K562 (cell line): ENCODE measurements around the gene WNT7B. TPM values are rescaled to one million over a fixed set of nuclear protein-coding genes. Genes with fewer than 3 reads are reported as not detected.

ENCODE experiments used
- ATAC-seq: fragments of 200-7000 bp; cut with Tn5 transposase; 3 replicates; pipeline ENCODE4 v1.9.1; 2020; ENCODE audit warnings: moderate library complexity
- BruUV-seq: library from RNA; stranded (reverse); fragments of 400-500 nt; replicated peaks from 2 replicates; lab custom pipeline; 2021; lab: Mats Ljungman, UMichigan
- CTCF ChIA-PET: fragments of 300-600 bp; formaldehyde crosslinking; extraction: SDS; loops from one replicate; lab custom pipeline; 2021; ENCODE audit warnings: low intra/inter-chr PET ratio; lab: Yijun Ruan, JAX
- POLR2A ChIA-PET: fragments of 300-600, 350-650 bp; sonication (Branson Sonifier 250); formaldehyde crosslinking; extraction: SDS; loops from one replicate; lab custom pipeline; 2021; ENCODE audit warnings: antibody characterized with exemption, inconsistent platforms; lab: Yijun Ruan, JAX
- DNase-seq, 4 experiments: peaks; one replicate each; pipeline versions ENCODE4 v3.0.0 to v3.0.0-alpha.2; 2011 to 2018; ENCODE audit warnings: low spot score in 3 of 4, mixed read lengths in 3 of 4; ENCODE audit errors: extremely low read depth in 1 of 4
- FAIRE-seq: peaks from 2 replicates; lab custom pipeline; 2011; peaks lifted over from hg19 to GRCh38; lab: Jason Lieb, UNC
- H2AFZ ChIP-seq: 2 replicates; pipeline ENCODE4 v1.6.0; 2011; ENCODE audit warnings: low read depth, low read length, control low read depth, inconsistent platforms
- H3K27ac ChIP-seq: fragments of 200-600 bp; 3 replicates; pipeline ENCODE4 v1.8.0; 2011; ENCODE audit warnings: low read depth, mild to moderate bottlenecking, control low read depth, inconsistent platforms, low read length, moderate library complexity, mixed read lengths; ENCODE audit errors: extremely low read depth
- H3K27me3 ChIP-seq, 2 experiments: fragments of 300-600 bp in 1 of 2; 2 replicates in 1 of 2; 3 replicates in 1 of 2; pipeline versions ENCODE4 v1.6.0 to v1.8.0; 2011; ENCODE audit warnings: inconsistent platforms in 2 of 2, low read length in 2 of 2, mild to moderate bottlenecking in 1 of 2, mixed read lengths in 1 of 2, moderate library complexity in 1 of 2; ENCODE audit not compliant: control insufficient read depth in 2 of 2, insufficient read depth in 2 of 2
- H3K36me3 ChIP-seq: fragments of 300-600 bp; 3 replicates; pipeline ENCODE4 v1.8.0; 2011; ENCODE audit warnings: mild to moderate bottlenecking, low read length, inconsistent platforms; ENCODE audit not compliant: control insufficient read depth, insufficient read depth
- H3K4me1 ChIP-seq, 2 experiments: fragments of 200-600 bp in 1 of 2; replicated peaks in 1 of 2; 2 replicates in 1 of 2; 3 replicates in 1 of 2; pipeline versions ENCODE4 v1.5.1 to v1.8.0; 2011; ENCODE audit warnings: inconsistent platforms in 2 of 2, low read length in 2 of 2, mild to moderate bottlenecking in 1 of 2, mixed read lengths in 1 of 2, moderate library complexity in 1 of 2; ENCODE audit not compliant: control insufficient read depth in 2 of 2, insufficient read depth in 2 of 2
- H3K4me2 ChIP-seq: 2 replicates; pipeline ENCODE4 v1.6.1; 2011; ENCODE audit warnings: low read length, control low read depth, inconsistent platforms, mixed read lengths; ENCODE audit not compliant: insufficient read depth
- H3K4me3 ChIP-seq: fragments of 200-600 bp; sonication (generic), shearing (Covaris generic); 2 replicates; pipeline ENCODE4 v1.5.1; 2016; ENCODE audit warnings: control low read depth, inconsistent platforms
- H3K79me2 ChIP-seq: fragments of 200-600 bp; 3 replicates; pipeline ENCODE4 v1.8.0; 2011; ENCODE audit warnings: low read length, inconsistent platforms; ENCODE audit not compliant: control insufficient read depth, insufficient read depth
- H3K9ac ChIP-seq, 2 experiments: 2 replicates each; pipeline versions ENCODE4 v1.6.0 to v1.6.1; 2011; ENCODE audit warnings: low read depth in 2 of 2, low read length in 2 of 2, control low read depth in 1 of 2, inconsistent platforms in 1 of 2, mild to moderate bottlenecking in 1 of 2, mixed read lengths in 1 of 2; ENCODE audit not compliant: insufficient read depth in 1 of 2
- H3K9me1 ChIP-seq: one replicate; pipeline ENCODE4 v1.6.0; 2011; ENCODE audit warnings: inconsistent platforms, mild to moderate bottlenecking, low read length, moderate library complexity; ENCODE audit not compliant: control insufficient read depth, insufficient read depth
- H3K9me3 ChIP-seq: replicated peaks from 2 replicates; pipeline ENCODE4 v1.5.1; 2011; ENCODE audit warnings: low read depth, low read length, inconsistent platforms; ENCODE audit not compliant: control insufficient read depth, insufficient read depth
- H4K20me1 ChIP-seq: replicated peaks from 2 replicates; pipeline ENCODE4 v1.6.1; 2011; ENCODE audit warnings: low read length, inconsistent platforms, mixed read lengths; ENCODE audit not compliant: control insufficient read depth, insufficient read depth
- ADNP ChIP-seq: fragments of 200-800 bp; sonication (Bioruptor generic); IDR thresholded peaks from 2 replicates; pipeline ENCODE4 v1.6.1; 2016; ENCODE audit warnings: missing genetic modification characterization, missing compliant biosample characterization
- BCOR ChIP-seq: fragments of 450-650 bp; IDR thresholded peaks from 2 replicates; pipeline ENCODE4 v1.6.1; 2016
- DDX20 ChIP-seq: fragments of 450-650 bp; IDR thresholded peaks from 2 replicates; pipeline ENCODE4 v1.6.1; 2016; ENCODE audit warnings: missing genetic modification characterization, low read depth, mild to moderate bottlenecking, missing compliant biosample characterization, moderate library complexity
- MEF2A ChIP-seq: IDR thresholded peaks from 2 replicates; pipeline ENCODE4 v1.6.1; 2011; ENCODE audit warnings: low read depth, mild to moderate bottlenecking, low read length, moderate library complexity; ENCODE audit not compliant: control insufficient read depth
- MTA1 ChIP-seq: fragments of 450-650 bp; IDR thresholded peaks from 2 replicates; pipeline ENCODE4 v1.6.1; 2017; ENCODE audit warnings: borderline replicate concordance
- POLR2H ChIP-seq: IDR thresholded peaks from 2 replicates; pipeline ENCODE4 v1.6.1; 2016; ENCODE audit warnings: missing genetic modification characterization, low read depth, mild to moderate bottlenecking, control low read depth, missing compliant biosample characterization, moderate library complexity
- PTRF ChIP-seq: fragments of 450-650 bp; IDR thresholded peaks from 2 replicates; pipeline ENCODE4 v1.6.1; 2016; ENCODE audit warnings: mild to moderate bottlenecking, missing genetic modification characterization, missing compliant biosample characterization
- RNF219 ChIP-seq: fragments of 250-450 bp; sonication (Bioruptor Pico); IDR thresholded peaks from 2 replicates; pipeline ENCODE4 v1.5.0; 2022; ENCODE audit warnings: mild to moderate bottlenecking
- SMARCA5 ChIP-seq: fragments of 450-650 bp; IDR thresholded peaks from 2 replicates; pipeline ENCODE4 v1.6.1; 2016
- ZFP36 ChIP-seq: fragments of 150-350 bp; IDR thresholded peaks from 2 replicates; pipeline ENCODE4 v1.6.1; 2018; ENCODE audit warnings: low read length, low read depth; ENCODE audit not compliant: partially characterized antibody
- ZNF121 ChIP-seq: sonication (generic); formaldehyde crosslinking; conservative IDR thresholded peaks from 2 replicates; pipeline ENCODE4 v1.8.0; 2022; ENCODE audit warnings: missing genetic modification reagents
- WGBS: fragments of 100-300 bp; shearing (Covaris generic); methylation state at CpG from one replicate; pipeline ENCODE4 v1.1.6; 2016; ENCODE audit warnings: low coverage, mixed read lengths; ENCODE audit not compliant: insufficient coverage; ENCODE audit errors: missing lambda C conversion rate; 5-methylcytosine and 5-hydroxymethylcytosine counted together
- in situ Hi-C: fragments of 300-500 bp; cut with MboI; formaldehyde crosslinking; loops from 4 replicates; pipeline ENCODE4 v1.15.0; 2018; ENCODE audit warnings: inconsistent platforms, mixed read lengths
- intact Hi-C: fragments of 100-400 bp; cut with micrococcal nuclease; formaldehyde crosslinking; loops from 2 replicates; pipeline ENCODE4 v1.14.2; 2022
- polyA plus RNA-seq, 8 experiments: library from polyadenylated mRNA; depleted of rRNA in 4 of 8; stranded (reverse) in 5 of 8; unstranded in 3 of 8; fragments of >200 nt; fragmentation: Nextera tagmentation in 2 of 8; fragmentation: Illumina TruSeq in 1 of 8; extraction: Ambion mirVana in 2 of 8; extraction: Trizol in 1 of 8; gene quantifications; 2 replicates each; pipeline versions ENCODE4 v1.2.1 to v1.2.3, GENCODE V29; 2011 to 2014; ENCODE audit warnings: inconsistent platforms in 1 of 8, missing spikeins in 1 of 8
- total RNA-seq, 7 experiments: library from RNA; depleted of rRNA in 6 of 7; stranded (reverse); fragments of >200 nt in 6 of 7; fragmentation: Illumina TruSeq in 2 of 7; extraction: Trizol in 2 of 7; gene quantifications; 2 replicates each; pipeline versions ENCODE4 v1.2.1 to v1.2.3, GENCODE V29; 2011 to 2021; ENCODE audit warnings: low replicate concordance in 1 of 7
- TF ChIP-seq, protein P1 (sequence below): fragments of 200-400 bp; formaldehyde crosslinking; IDR thresholded peaks from 2 replicates; pipeline ENCODE4 v1.6.1; 2017; ENCODE audit warnings: mild to moderate bottlenecking, low read depth, low read length, moderate library complexity
- TF ChIP-seq, protein P2 (sequence below): fragments of 250-450 bp; sonication (Bioruptor Pico); IDR thresholded peaks from 2 replicates; pipeline ENCODE4 v1.5.0; 2021; ENCODE audit warnings: mild to moderate bottlenecking, moderate library complexity

WNT7B gene
- total and polyA plus RNA-seq, 9 of the 15 experiments (the other 6 are each of a cell fraction or from before 2014, with no cell fraction given) = not detected

GRCh38 chr22:46003271-46004091 lies 26.5 kb upstream of the WNT7B start:
- no peak for FAIRE-seq
- WGBS = 23% methylated on average over 12 of the region's 24 CpGs
- H3K36me3 ChIP-seq = no peaks in the 10 kb centered on the region
- H3K27me3 ChIP-seq = peaks cover 0 to 18% of the 10 kb centered on the region in 2 experiments; a peak in 1 of 5 replicates
- peaks cover 0 to 48% of the 10 kb centered on the region in 2 experiments; a peak in 2 of 5 replicates for H3K4me1 ChIP-seq
- no peaks in the 10 kb centered on the region for H4K20me1 ChIP-seq
- H3K4me2 ChIP-seq = no peak overlapping the region
- H3K9me1 ChIP-seq = no peaks in the 10 kb centered on the region
- ChIA-PET POLR2A (interaction anchor here (0.6 kb wide), 1 partner anchor 44 kb away, joined by 3 read pairs; no protein-coding TSS in a partner anchor), CTCF (interaction anchor here (5.4 kb wide), 1 partner anchor 113 kb away, joined by 57 read pairs; no protein-coding TSS in a partner anchor)
- no peak overlapping the region for H2AFZ ChIP-seq
- DNase-seq = no peak
- no TSS peak for BruUV-seq
- no peaks in the 10 kb centered on the region for H3K79me2 ChIP-seq
- H3K9ac ChIP-seq = no peak overlapping the region; a peak in 1 of 4 replicates
- in situ Hi-C loops (loop anchor here (25.0 kb wide), 1 partner anchor 309 kb away; no protein-coding TSS in a partner anchor), intact Hi-C loops (no loop called here)
- no peak overlapping the region for H3K4me3 ChIP-seq
- H3K27ac ChIP-seq = no peak overlapping the region
- no peak for ATAC-seq
- no peaks in the 10 kb centered on the region for H3K9me3 ChIP-seq
- TF ChIP-seq, protein P1, sequence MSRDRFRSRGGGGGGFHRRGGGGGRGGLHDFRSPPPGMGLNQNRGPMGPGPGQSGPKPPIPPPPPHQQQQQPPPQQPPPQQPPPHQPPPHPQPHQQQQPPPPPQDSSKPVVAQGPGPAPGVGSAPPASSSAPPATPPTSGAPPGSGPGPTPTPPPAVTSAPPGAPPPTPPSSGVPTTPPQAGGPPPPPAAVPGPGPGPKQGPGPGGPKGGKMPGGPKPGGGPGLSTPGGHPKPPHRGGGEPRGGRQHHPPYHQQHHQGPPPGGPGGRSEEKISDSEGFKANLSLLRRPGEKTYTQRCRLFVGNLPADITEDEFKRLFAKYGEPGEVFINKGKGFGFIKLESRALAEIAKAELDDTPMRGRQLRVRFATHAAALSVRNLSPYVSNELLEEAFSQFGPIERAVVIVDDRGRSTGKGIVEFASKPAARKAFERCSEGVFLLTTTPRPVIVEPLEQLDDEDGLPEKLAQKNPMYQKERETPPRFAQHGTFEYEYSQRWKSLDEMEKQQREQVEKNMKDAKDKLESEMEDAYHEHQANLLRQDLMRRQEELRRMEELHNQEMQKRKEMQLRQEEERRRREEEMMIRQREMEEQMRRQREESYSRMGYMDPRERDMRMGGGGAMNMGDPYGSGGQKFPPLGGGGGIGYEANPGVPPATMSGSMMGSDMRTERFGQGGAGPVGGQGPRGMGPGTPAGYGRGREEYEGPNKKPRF = no peak
- TF ChIP-seq ADNP (no peak), BCOR (peak; percentile 73; the same call in 1 of the 2 replicates), ZFP36 (peak; percentile 64), MTA1 (no peak), DDX20 (tag) (no peak), ZNF121 (CRISPR knock-in tag) (no peak), POLR2H (no peak), RNF219 (CRISPR knock-in tag) (no peak), PTRF (tag) (no peak), MEF2A (no peak), SMARCA5 (0 out of 2 replicates have a peak, but pooled peaks have one; percentile 17)
- TF ChIP-seq, protein P2, sequence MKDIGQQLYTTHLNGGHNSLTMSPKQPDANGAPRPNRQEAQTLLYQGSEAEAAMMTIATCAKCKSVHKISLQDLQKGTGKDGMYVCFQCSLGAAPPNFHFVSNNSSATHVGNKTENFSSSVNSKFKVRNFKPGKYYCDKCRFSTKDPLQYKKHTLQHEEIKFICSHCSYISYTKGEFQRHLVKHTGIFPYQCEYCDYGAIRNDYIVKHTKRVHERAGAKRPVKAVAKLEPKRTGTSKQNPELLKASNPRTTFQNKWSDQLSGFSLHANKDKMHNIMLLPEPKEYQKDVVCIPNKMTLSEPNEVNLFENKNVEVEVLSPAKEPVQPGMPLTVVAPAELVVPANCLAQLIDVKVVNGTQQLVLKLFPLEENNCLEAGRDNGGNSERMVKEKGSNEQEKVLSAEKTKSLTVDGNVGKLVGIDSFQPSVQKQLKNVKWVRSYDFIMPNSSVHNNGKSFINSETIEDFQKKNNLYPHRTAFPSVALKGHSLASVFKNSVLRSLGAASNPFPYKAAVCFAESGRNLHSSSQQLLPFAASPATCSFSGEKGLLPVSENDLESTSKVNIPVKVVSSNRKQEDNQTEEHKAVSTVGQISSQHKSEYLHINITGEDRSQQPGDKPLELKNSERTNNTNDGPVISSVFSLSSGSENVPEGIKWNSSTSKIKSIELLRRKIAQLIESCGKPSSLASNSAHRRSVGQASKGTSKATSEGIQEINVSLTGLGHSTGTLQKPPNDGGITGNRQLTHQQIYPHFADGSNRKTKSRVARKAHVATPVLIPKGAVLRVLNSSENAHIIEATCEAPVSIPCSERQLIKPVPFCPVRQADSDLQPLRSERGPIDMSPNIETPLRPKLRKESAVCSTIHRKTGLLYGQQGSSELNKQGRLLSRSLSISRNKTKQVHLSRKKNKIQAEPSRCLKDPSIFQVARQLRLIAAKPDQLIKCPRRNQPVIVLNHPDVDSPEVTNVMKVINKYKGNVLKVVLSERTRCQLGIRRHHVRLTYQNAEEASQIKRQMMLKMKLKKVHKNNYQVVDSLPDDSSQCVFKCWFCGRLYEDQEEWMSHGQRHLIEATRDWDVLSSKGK = no peak
